Measurements from ENCODE around the gene ZNF217.

DNA sequence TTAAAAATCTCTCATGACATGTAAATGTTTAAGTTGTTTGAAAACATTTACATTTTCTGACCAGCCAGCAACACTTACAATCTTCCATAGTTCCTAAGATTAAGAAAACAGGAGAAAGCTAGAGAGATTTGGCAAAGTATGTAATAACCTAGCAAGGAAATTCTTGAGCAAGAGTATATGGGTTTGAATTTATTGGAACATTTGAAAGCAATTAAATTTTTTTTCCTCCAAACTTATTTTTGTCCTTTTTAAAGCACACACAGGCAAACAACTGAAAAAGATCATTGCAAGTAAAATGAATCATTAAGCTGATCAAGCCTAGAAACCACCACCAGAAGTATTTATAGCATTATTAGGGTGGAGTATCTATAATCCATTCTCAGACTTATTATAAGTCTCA is 20.1 kb upstream of the ZNF217 start:
- TF ChIP-seq, protein P1, sequence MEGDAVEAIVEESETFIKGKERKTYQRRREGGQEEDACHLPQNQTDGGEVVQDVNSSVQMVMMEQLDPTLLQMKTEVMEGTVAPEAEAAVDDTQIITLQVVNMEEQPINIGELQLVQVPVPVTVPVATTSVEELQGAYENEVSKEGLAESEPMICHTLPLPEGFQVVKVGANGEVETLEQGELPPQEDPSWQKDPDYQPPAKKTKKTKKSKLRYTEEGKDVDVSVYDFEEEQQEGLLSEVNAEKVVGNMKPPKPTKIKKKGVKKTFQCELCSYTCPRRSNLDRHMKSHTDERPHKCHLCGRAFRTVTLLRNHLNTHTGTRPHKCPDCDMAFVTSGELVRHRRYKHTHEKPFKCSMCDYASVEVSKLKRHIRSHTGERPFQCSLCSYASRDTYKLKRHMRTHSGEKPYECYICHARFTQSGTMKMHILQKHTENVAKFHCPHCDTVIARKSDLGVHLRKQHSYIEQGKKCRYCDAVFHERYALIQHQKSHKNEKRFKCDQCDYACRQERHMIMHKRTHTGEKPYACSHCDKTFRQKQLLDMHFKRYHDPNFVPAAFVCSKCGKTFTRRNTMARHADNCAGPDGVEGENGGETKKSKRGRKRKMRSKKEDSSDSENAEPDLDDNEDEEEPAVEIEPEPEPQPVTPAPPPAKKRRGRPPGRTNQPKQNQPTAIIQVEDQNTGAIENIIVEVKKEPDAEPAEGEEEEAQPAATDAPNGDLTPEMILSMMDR (IDR thresholded peaks at IDR 0.05) = no peak
- no peak for TF ChIP-seq POLR2A (IDR thresholded peaks at IDR 0.05)
